NCI-H345 (cell line): ENCODE results near the gene RAF1.
"Not testable (repeated sequence)": the region's sequence is repeated elsewhere in the genome, so short reads cannot be mapped to it uniquely, and the experiment has no call there.

Experiments
- DNase-seq: peaks from one replicate; lab custom pipeline; 2025; lab: John Stamatoyannopoulos, UW

RAF1 gene

DNA sequence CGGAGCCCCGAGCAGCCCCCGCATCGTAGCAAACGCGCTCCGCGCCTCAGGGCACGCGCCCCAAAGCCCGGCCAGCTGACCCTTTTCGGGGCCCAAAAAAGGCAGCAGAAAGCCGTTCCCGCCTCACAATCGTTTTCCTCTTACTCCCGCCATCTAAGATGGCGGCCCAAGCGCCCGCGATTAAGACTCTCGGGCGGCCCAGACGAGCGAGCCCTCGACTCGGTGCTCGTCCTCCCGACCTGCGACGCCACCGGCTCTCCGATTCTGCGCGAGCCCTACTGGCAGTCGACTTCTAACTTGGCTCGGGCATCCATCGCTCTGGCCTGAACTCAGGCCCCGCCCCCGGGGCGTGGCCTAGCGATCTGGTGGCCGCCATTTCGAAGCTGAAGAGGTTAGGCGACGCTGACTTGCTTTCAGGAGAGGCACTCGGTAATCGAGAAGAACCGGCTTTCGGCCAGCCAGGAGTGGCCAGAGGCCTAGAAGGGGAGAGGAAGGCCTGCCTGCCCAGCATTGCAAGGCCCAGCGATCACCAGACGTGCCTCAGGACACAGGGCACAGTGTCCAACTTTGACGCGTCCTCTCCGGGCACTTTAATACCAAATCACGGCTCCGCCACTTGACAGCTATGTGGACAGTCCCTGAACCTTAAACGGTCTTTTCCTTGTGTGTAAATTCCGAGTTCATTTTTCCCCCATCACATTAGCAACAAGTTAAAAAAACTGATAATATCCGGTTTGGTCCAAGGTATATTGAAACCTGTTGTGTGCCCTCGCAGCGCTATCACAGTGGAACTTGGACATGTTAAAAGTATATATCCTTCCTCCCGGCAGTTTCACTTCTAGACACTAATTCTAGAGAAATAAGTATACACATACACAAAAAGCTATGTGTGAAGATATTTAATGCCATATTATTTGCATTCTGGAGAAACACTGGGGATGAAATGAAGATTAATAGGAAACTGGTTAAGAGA is at the start of gene RAF1:
RAF1 (minus strand) TSS at position 182 of the 973 bp plus-strand sequence. CDS start 45,396 bp downstream, outside the sequence.
- peak; percentile 96 for DNase-seq

- DNase-seq: no peak
Measured at GRCh38 chr3:12710062-12710461, 46.1 kb upstream of the RAF1 start.

GRCh38 chr3:12709334-12709733 is 45.4 kb upstream of the RAF1 start:
- no peak for DNase-seq

DNA sequence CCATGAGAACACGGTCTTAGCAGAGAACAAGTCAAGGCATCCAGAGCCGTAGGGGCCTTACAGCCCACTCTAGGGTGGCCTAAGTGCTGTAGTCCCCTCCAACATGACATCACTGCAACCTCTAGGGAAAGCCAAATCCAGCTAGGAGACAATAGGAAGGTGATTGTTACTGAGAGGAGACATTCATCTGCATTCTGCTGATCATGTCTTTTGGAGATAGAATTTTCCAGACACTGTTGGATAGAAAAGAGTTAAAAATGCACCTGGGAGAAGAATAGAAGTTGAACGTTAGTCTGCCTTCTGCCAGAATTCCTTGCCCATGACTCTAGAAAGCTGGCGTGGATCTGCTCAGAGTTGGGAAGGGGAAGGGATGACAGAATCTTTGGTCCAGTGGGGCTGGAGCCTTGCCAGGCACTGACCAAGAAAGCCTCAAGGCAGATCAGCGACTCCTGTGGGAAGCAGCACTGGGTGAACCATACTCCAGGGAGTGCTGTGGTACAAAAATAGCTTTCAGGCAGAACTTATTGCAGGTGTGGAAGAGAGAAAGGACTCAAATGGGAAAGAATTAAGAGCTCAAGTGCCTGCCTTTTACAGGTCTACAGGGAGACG is 44.8 kb upstream of the RAF1 start:
- no peak for DNase-seq

DNA sequence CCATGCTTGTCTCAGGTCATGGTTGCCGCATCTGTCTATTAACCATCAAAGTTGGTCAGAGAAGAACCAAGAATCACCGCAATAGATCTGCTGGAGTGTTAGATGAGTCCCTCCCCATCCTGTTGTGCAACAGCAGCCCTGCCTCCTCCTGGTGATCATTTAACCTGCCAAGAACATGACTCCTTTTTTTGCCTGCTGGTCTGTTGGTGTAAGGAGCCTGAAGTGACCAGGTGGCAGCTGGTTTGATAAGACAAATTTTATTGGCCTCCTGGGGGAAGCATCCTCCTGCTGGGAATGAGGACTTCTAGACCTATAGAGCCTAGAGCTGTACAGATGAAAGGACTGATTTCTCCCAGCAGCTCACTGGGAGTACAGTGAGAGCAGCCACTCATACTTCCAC is 43.5 kb upstream of the RAF1 start:
- no peak for DNase-seq

GRCh38 chr3:12706504-12707253 is 42.8 kb upstream of the RAF1 start:
- peak; percentile 14 for DNase-seq

DNA sequence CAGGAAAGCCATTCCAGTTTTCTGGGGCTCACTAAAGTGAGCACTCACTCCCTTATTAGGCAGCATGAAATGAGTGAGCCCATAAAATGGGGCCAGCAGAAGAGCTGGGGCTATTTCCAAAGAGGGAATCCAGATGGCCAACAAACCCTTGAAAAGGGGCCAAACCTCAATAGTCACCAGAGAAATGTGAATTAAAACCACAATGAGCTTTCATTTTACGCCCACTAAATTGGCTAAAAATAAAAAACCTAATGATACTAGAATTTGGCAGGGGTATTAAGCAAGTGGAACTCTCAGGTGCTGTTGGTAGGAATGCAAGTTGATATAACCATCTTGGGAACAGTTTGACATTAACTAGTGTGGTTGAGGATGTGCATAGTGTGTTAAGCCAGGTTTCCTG is 42.1 kb upstream of the RAF1 start:
- DNase-seq: no peak

- DNase-seq: no peak
Measured at GRCh38 chr3:12705374-12705926, 41.5 kb upstream of the RAF1 start.

DNA sequence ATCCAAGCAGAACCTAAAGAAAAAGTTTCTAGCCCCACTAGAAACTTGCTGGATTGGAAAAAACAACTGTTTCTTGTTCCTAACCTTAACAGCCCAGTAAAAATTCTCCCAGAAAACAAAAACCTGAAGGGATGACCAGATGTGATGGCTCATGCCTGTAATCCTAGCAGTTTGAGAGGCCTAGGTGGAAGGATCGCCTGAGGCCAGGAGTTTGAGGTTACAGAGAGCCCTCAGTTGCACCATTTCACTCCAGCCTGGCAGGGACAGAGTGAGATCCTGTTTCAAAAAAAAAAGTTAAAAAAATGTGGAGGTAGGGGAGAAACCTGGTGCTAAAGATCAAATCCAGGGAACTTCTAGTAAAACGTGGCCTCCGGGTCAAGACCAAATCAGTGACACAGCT is 38.6 kb upstream of the RAF1 start:
- DNase-seq: no peak

- not testable (repeated sequence) for DNase-seq
Measured at GRCh38 chr3:12701601-12702000, 37.7 kb upstream of the RAF1 start.

DNA sequence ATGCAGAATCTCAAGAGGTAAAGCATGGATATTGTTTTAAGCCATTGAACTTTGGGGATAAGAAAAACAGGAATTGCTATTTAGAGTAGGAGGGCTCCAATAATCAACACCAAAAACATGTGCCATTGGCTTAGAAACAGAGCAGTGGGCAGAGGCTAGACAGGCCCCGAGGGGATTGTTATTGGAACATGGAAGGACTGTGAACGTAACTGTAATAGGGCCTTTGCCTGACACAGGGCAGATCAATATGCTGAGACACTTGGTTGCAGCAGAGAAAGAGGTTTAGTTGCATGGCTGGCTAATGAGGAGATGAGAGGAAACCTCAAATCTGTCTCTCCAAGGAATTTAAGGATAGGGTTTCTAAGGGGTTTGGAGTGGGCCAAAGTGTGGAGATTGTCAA is 36.9 kb upstream of the RAF1 start:
- no peak for DNase-seq

DNA sequence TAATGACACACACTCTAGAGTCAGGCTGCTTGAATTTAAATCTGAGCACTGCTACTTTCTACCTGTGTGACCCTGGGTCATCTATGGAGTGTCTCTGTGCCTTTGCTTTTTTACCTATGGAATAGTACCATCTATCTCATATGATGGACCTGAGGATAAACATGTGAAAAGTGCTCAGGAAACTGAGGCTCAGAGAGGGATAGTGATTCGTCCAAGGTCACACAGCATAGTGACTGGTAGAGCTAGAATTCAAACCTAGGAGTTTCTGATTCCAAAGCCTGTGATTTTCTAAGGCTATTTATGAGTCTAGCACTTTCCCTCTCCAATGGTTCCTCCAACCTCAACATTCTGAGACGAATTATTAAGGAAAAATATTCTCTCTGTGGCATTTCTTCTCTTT is 32.0 kb upstream of the RAF1 start:
- no peak for DNase-seq

GRCh38 chr3:12695112-12695511 is 31.2 kb upstream of the RAF1 start:
- DNase-seq: no peak

GRCh38 chr3:12692444-12692843 is 28.5 kb upstream of the RAF1 start:
- no peak for DNase-seq

DNA sequence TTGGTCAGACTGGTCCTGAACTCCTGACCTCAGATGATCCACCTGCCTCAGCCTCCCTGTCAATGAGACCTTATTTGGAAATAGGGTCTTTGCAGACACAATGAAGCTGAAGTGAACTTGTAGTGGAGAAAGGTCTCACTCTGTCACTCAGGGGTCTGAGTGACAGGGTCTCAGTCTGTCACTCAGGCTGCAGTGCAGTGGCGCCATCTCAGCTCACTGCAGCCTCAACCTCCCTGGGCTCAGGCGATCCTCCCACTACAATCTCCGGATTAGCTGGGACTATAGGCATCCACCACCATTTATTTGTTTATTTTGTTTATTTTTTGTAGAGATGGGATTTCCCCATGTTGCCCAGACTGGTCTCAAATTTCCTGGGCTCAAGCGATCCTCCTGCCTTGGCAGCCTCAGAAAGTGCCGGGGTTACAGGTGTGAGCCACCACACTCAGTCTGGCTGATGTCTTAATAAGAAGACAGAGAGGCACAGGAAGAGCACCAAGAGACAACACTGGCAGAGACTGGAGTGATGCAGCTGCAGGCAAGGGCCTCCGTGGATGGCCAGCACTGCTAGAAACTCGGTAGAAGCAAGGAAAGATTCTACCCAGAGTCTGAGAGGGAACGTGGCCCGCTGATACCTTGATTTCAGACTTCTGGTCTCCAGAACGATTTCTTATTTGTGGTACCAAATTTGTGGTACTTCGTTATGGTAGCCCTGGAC is 26.2 kb upstream of the RAF1 start:
- no peak for DNase-seq

GRCh38 chr3:12687948-12688347 is 24.0 kb upstream of the RAF1 start:
- no peak for DNase-seq

- no peak for DNase-seq
Measured at GRCh38 chr3:12686096-12686495, 22.2 kb upstream of the RAF1 start.

DNA sequence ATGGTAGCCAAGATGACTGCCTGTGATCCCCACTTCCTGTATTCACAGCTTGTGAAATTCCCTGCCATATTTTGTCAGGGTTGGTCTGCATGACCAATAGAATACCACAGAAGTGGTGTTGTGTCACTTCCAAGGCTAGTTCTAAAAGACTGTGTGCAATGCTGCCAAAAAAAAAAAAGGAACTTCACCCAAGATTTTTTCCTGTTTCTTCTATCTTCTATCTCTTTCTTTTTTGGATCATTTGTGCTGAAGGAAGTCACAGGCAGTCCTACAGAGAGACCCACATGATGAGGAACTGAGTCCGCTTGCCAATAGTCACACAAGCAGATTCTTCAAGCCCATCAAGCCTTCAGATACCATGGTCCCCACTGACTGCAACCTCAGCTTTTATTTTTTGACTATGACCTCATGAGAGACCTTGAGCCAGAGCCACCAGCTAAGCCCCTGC is 18.1 kb upstream of the RAF1 start:
- DNase-seq: no peak

DNA sequence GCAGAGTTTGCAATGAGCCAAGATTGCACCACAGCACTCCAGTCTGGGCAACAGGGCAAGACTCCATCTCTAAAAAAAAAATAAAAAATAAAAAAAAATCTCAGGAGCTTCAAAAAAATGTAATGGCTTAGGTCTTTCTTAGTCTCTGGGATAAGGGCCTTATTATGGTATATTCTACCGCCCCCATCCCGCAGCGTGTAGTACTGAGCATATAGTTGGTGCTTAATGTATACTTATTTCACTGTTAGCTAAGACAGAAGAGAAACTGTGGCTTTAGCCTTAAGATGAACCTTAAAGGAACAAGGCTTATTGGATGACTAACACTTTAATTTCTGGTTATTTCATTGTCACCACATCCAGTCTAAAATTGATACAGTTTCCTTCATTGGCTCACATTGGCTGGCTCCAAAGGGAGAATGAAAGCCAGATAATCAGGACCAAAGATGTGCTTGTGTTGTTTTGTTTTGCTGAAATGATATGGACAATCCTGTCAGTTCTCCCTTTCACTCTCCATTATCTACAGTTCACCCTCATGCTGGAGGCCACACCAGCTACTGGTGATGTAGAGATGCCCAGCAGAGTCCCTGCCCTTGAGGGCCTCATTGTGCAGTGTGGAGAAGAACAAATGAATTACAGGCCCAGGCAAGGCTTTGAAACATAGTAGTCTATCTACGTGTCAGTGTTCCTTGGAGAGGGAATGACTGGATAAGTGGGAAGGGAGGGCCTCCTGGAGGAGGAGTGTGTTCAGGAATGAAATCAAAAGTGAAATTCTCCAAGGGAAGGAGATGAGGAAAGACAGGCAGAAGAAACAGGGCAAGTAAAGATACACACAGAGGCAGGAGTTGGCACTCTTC is 17.4 kb upstream of the RAF1 start:
- DNase-seq: no peak

DNA sequence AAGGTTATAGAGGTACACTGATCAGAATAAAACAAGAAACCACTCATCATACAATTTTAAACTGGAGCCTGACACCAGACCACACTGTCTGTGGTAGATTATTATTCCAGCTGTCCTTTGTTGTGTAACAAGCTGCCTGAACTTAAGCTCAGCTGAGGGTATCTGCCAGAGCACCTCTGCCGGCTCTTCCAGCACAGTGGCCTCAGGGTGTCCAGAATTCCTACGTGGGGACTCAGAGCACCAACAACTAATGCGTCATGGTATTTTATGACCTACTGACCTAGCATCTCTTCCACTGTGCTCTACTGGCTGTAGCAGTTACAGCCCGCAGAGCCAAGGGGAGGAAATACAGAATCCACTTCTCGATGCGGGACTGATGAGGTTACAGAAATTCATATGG is 15.6 kb upstream of the RAF1 start:
- DNase-seq: no peak

DNA sequence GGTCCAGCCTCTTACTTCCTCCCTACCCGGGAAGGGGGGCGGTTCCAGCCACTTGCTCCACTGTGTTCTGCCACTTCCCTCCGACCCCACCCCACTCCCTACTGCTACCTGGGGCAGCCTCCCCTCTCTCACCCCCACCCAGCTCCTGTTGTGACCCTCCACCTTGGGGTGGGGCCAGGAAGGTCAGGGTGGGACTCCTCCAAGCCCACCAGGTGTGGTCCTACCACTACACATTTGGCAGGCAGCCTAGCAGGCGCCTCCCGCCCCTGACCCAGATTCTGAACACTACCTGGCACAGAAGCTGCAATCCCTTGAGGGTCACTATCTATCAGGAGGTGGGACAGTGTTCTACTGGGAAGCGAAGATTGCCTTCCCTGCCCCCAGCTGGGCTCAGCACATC is 13.7 kb upstream of the RAF1 start:
- DNase-seq: no peak
